ENCODE data around the gene NDRG3. TPM values are rescaled to one million over a fixed set of nuclear protein-coding genes. Genes with fewer than 3 reads are reported as not detected.

NDRG3 gene
- total and polyA plus RNA-seq, 10 of the 15 experiments (the other 5 are each of a cell fraction or from before 2014, with no cell fraction given) = 11.2 to 29.7 (median 14.9) TPM

- TF ChIP-seq RAD51 (IDR thresholded peaks at IDR 0.05) = no peak
Observed at GRCh38 chr20:36744764-36745191, 1.1 kb downstream of the NDRG3 start (continued).

DNA sequence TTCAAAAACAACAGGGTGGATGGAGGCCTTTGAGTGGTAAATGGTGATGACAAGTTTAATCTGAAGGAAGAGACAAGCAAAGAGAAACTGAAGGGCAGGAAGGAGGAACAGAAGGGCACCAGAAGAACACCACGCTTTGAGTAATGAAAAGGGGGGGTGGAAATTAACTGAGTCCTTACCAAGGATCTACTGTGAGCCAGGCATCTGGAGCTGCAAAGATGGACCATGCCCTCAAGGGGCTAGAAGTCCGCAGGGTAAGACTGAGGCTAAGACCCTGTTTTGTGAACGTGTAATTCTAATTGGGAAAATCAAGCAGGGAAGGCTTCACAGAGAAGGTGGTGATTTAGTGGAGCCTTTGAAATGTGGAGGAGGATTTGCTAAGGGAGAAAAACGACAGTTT is 1.6 kb downstream of the NDRG3 start:
- no peak overlapping the region for H2AFZ ChIP-seq (ENCODE audit: control insufficient read depth, low read depth, low read length)

More for the DNA sequence above, 1.6 kb downstream of the NDRG3 start:
- TF ChIP-seq, protein P1, sequence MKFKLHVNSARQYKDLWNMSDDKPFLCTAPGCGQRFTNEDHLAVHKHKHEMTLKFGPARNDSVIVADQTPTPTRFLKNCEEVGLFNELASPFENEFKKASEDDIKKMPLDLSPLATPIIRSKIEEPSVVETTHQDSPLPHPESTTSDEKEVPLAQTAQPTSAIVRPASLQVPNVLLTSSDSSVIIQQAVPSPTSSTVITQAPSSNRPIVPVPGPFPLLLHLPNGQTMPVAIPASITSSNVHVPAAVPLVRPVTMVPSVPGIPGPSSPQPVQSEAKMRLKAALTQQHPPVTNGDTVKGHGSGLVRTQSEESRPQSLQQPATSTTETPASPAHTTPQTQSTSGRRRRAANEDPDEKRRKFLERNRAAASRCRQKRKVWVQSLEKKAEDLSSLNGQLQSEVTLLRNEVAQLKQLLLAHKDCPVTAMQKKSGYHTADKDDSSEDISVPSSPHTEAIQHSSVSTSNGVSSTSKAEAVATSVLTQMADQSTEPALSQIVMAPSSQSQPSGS (IDR thresholded peaks at IDR 0.05; ENCODE audit: low read length) = no peak
- no peak for TF ChIP-seq NFXL1 (IDR thresholded peaks at IDR 0.05; ENCODE audit: borderline replicate concordance)
- ChIA-PET SMC1A (ENCODE audit: uncharacterized antibody, unreplicated experiment) (interaction anchor here (1.1 to 2.6 kb wide), 4 partner anchors 8 to 78 kb away, joined by 3 to 11 read pairs (median 3); no protein-coding TSS in a partner anchor), POLR2A (no interaction called here), RAD21 (ENCODE audit: unreplicated experiment) (interaction anchor here (0.6 to 1.6 kb wide), 6 partner anchors 10 to 272 kb away, joined by 3 to 4 read pairs (median 3); a partner anchor contains a TSS), CTCF (interaction anchor here (0.6 to 3.9 kb wide), 10 partner anchors 10 to 668 kb away, joined by 3 to 45 read pairs (median 4); partner anchors contain the start of gene DSN1)
- TSS peak; percentile 75 for BruUV-seq (replicated peaks)
- H3K4me2 ChIP-seq (ENCODE audit: control insufficient read depth, insufficient read depth) = no peak overlapping the region
- H3K4me3 ChIP-seq = no peak overlapping the region
- H3K4me1 ChIP-seq (ENCODE audit: control insufficient read depth, insufficient read depth, low read length) = no peaks in the 10 kb centered on the region
- in situ Hi-C loops (cut with MboI) = no loop called here
- H3K9ac ChIP-seq (ENCODE audit: control insufficient read depth, insufficient read depth, low read length) = no peak overlapping the region
- FAIRE-seq = no peak
- 95% methylated on average over 4 of the region's 4 CpGs for WGBS (ENCODE audit: insufficient coverage, insufficient replicate concordance, low lambda C conversion rate, missing lambda C conversion rate)
- H3K27ac ChIP-seq (ENCODE audit: control insufficient read depth, insufficient read depth) = no peak overlapping the region
- no peaks in the 10 kb centered on the region for H3K36me3 ChIP-seq (ENCODE audit: control insufficient read depth in 2 of 2, insufficient read depth in 2 of 2, low read length in 1 of 2)
- no peaks in the 10 kb centered on the region for H3K9me3 ChIP-seq (replicated peaks; ENCODE audit: control insufficient read depth, insufficient read depth, low read length)
- intact Hi-C loops (cut with micrococcal nuclease; ENCODE audit: unreplicated experiment) = no loop called here
- H3K27me3 ChIP-seq (replicated peaks in 1 of 2; ENCODE audit: control insufficient read depth in 2 of 2, insufficient read depth in 2 of 2, low read length in 1 of 2) = no peaks in the 10 kb centered on the region
- no peaks in the 10 kb centered on the region for H3K79me2 ChIP-seq (ENCODE audit: control insufficient read depth, insufficient read depth, low read length)
- ATAC-seq = no peak
- no peak for DNase-seq (ENCODE audit: low read depth, low spot score)
- H4K20me1 ChIP-seq (ENCODE audit: control insufficient read depth, insufficient read depth) = no peaks in the 10 kb centered on the region
